Transverse colon (tissue), 4 donors: ENCODE results near the gene CBX4.

Experiments used
- EP300 ChIP-seq: sonication (generic); formaldehyde crosslinking; IDR thresholded peaks from one replicate; pipeline ENCODE4 v1.6.1; 2017; ENCODE audit warnings: antibody characterized with exemption, low read depth
- POLR2AphosphoS5 ChIP-seq, 3 donors: sonication (generic); formaldehyde crosslinking; IDR thresholded peaks; one replicate each; pipeline ENCODE4 v1.6.1; 2016; ENCODE audit warnings: antibody characterized with exemption in 3 of 3
- TF ChIP-seq, protein P1 (sequence below), 5 experiments: fragments of 200-600 bp in 3 of 5; fragments of 450-650 bp in 2 of 5; sonication (generic) in 3 of 5; IDR thresholded peaks; 1 replicate in 2 of 5; 2 replicates in 3 of 5; pipeline ENCODE4 v1.5.1; 2016 to 2017; ENCODE audit warnings: antibody characterized with exemption in 5 of 5, inconsistent platforms in 3 of 5, mild to moderate bottlenecking in 2 of 5, moderate library complexity in 1 of 5

DNA sequence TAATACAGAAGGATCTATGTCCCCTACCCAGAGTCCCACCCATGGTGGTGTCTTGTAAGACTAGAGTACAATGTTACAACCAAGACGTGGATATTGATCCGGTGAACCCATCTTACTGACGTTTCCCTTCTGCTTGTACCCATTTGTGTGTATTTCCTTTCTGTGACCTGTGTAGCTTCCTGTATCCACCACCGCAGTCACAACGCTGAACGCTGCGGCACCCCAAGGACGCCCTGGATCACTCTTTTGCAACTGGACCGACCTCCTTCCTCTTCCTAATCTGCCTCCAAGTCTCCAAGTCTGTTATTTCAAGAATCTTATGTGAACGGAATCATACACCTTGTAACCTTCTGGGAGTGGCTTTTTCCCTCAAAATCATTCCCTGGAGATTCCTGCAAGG is 33.5 kb upstream of the CBX4 start:
- TF ChIP-seq POLR2AphosphoS5 (IDR thresholded peaks at IDR 0.05) (no peak), EP300 (no peak)
- TF ChIP-seq, protein P1, sequence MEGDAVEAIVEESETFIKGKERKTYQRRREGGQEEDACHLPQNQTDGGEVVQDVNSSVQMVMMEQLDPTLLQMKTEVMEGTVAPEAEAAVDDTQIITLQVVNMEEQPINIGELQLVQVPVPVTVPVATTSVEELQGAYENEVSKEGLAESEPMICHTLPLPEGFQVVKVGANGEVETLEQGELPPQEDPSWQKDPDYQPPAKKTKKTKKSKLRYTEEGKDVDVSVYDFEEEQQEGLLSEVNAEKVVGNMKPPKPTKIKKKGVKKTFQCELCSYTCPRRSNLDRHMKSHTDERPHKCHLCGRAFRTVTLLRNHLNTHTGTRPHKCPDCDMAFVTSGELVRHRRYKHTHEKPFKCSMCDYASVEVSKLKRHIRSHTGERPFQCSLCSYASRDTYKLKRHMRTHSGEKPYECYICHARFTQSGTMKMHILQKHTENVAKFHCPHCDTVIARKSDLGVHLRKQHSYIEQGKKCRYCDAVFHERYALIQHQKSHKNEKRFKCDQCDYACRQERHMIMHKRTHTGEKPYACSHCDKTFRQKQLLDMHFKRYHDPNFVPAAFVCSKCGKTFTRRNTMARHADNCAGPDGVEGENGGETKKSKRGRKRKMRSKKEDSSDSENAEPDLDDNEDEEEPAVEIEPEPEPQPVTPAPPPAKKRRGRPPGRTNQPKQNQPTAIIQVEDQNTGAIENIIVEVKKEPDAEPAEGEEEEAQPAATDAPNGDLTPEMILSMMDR (IDR thresholded peaks at IDR 0.05), result no peak
